ENCODE results near the gene DNAAF5.

DNAAF5 gene

GRCh38 chr7:726084-726853 is at the start of gene DNAAF5:
Gene DNAAF5, plus strand, starts transcription at chr7:726699. Its CDS starts 22 bp downstream, at chr7:726721.
- peak; percentile 83 for DNase-seq

DNA sequence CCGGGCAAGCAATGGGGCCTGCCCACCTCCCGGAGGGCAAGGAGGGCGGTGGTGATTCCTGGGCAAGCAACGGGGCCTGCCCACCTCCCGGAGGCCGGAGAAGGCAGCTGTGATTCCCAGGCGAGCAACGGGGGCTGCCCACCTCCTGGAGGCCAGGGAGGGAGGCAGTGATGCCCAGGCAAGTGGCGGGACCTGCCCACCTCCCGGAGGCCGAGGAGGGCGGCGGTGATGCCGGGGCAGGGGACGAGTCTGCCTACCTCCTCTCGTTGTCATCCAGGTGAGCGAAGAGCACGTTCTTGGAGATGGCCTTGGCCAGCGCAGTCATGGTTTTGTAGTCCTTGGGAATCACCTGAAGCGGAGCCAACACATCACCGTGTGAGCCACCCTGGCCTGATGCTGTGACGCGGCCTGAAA is 49.5 kb upstream of the DNAAF5 start:
- no peak for DNase-seq

GRCh38 chr7:680411-681127 is 45.9 kb upstream of the DNAAF5 start:
- no peak for DNase-seq

DNA sequence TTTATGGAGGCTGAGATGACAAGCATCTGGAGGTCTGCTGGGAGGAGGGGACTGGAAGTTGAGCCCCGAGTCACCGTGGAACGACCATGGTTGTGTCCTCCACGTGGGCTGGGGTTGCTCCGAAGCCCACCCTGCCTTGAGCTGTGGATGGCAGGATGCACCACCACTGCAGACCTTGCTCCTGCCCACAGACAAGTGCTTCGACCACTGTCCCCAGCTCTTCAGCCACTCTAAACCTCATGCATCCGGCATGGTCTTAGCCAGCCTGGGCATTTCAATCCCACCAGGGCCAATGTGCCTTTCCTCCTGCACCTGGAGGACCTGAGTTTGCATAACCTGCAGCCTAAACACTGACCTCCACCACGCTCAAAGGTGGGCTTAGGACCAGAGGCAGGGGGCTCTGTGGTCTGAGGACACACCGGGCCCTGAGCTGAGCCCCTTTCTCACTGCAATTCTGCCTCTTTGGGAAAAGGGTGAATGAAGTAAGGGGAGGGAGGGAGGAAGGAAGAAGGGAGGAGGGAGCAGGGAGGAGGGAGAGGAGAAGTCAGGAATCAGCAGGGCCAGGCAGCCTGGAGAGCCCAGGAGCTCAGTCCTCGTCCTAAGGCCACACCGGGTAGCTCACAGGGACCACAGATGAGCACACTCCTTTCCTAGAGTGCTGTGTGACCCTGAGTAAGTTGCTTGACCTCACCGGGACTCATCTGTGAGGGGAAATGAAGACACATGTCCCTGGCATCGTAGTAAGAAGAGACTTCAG is 44.8 kb upstream of the DNAAF5 start:
- DNase-seq: no peak

- DNase-seq: no peak
These were observed 43.7 kb upstream of the DNAAF5 start for GRCh38 chr7:682810-683209.

DNA sequence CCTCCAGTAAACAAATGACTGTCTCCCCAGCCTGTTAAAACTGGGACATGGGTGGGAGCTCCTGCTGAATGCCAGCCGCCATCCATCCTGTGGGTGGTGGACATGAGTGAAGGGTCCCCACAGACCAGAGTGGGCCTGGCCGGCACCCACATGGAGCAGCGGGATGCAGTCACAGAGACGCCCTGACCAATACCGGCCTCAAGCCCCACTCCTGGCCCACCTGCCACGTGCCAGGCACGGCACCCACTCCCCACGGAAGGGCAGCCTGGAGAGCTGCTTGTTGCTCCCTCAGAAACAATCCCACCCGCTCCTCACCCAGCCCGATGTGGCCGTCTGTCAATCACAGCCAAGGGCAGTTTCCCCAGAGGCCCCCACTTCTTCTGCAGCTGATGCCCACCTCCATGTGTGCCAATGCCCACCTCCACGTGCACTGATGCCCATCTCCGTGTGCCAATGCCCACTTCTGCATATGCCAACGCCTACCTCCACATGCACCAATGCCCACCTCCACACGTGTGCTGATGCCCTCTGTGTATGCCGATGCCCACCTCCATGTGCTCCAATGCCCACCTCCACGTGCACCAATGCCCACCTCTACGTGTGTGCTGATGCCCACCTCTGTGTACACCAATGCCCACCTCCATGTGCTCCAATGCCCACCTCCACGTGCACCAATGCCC is 42.8 kb upstream of the DNAAF5 start:
- no peak for DNase-seq

- no peak for DNase-seq
These were observed 42.1 kb upstream of the DNAAF5 start for GRCh38 chr7:684416-684815.

GRCh38 chr7:685540-685939 is 41.0 kb upstream of the DNAAF5 start:
- no peak for DNase-seq

GRCh38 chr7:690478-691360 is 35.8 kb upstream of the DNAAF5 start:
- no peak for DNase-seq

GRCh38 chr7:691361-692045 is 35.0 kb upstream of the DNAAF5 start:
- no peak for DNase-seq

DNA sequence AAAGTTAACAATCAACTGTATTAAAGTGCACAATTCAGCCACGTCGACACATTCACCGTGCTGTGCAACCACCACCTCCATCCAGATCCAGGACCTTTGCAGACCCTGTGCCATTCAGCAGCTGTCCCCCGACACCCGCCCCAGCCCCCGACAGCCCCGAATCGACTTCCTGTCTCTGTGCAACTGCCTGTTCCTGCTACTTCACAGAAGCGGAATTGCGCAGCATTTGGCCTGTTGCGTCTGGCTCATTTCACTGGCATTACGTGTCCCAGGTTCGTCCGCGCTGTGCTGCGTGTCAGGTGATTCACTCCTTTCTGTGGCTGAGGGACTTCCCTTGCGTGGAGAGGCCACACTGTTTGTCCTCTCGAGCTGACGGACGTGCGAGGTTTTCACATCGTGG is 33.2 kb upstream of the DNAAF5 start:
- DNase-seq: no peak

GRCh38 chr7:696426-696811 is 30.1 kb upstream of the DNAAF5 start:
- no peak for DNase-seq

DNA sequence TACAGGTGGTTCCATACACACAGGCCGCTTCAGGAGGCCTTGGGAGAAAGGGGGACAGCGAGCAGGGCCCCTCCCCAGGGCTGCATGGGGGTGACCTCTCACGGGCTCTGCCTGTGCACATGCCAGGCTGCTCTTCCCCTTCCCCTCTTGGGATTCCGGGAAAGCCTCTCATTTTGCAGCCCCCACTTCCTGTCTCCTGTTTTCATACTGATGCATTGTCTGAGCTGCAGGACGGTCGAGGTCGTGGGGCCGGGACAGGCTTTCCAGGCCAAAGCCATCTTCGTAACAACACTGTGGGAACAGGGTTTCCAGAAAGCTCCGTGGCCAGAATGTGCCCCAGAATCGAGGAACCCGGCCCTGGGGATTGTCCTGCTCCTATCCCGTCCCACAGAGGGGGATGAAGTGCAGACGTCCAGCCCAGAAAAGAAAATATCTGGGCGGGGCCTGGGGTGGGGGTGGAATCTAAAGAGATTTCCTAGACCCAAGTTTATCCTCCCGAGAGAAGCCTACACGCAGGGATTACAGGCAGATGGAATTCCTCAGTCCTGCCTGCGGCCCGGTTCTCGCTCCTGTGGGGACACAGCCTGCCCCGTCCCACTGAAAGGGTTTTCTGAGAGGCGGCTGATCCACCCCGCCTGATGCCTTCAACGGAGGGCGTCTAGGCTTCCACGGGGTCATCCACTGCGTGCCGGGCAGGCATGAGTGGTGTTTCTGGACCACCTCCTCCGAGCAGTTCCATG is 29.5 kb upstream of the DNAAF5 start:
- DNase-seq: no peak

DNA sequence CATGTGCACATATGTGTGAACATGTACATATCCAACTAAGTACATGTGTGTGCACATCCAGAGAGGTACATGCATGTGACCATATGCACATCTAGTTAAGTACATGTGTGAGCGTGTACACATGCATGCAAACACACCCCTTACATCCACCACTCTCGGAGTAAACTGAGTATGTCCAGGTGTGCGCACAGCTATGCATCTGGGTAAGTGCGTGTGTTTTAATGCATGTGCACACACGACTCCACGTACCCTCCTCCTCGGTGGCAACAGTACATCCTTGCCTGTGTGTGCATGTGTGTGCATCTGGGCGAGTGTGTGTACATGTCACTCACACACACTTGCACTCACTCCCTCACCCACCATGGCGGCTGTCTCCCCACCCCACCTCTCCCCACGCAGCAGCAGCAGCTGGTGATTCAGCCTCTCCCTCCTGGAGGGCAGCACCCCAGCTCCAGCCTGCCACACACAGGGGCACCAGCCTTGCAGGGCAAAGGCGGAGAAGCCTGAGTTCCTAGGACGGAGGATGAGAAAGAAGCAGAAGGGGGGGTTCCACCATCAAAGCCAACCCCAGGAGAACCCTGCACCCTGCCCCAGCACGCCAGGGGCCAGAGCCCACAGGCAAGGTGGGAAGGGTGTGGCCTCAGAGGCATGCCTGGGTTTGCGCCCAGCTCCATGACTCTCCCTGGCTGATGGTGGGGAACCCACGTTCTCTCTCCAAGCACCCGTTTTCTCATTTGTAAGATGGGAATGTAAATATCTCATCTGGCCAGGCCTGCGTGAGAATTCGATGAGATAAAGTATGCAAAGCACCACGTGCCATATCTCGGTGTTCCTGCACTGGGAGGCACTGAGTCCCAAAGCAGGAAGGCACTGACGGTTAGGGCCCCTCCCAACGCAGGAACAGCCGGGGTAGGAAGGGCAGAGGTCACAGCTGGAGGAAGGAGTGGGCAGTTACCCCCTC is 27.7 kb upstream of the DNAAF5 start:
- DNase-seq: no peak

DNA sequence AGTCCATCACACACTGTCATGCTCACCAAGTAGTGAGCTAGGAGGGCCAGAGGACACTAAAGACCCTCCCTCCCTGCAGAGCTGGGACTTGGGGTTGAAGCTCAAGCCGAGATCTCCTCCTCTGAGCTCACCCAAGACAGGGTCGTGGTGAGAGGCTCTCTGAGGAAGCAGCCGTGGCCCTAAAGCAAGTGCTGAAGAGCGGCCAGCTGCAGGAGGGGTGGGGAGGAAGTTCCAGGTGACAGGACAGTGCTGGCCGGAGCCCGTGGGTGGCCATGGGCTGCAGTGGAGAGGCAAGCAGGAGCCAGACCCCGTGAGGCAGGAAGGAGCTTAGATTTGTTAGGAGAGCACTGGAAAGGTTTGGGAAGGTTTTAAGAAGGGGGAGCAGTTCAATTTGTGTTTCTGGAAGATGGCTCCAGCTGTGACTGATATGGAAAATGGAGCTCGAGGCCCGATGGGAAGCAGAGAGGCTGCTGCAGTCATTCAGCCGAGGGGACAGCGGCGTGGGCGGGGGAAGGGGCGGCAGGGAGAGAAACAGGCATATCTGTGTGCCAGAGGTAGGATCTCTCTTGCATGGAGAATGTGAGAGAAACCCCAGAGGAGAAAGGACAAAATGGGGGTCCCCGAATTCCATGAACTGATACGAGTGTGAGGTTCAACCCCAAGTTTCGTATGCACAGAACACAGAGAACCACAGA is 26.9 kb upstream of the DNAAF5 start:
- no peak for DNase-seq

GRCh38 chr7:701086-701671 is 25.3 kb upstream of the DNAAF5 start:
- DNase-seq: no peak

GRCh38 chr7:703049-703448 is 23.4 kb upstream of the DNAAF5 start:
- DNase-seq: no peak

- DNase-seq: no peak
These were observed 19.8 kb upstream of the DNAAF5 start for GRCh38 chr7:706721-707120.

All from activated gamma-delta T cell treated with Interleukin-2 at 50 U/mL for 16 hours (primary cell).